ENCODE measurements around the gene CRYBA4. TPM values are rescaled to one million over a fixed set of nuclear protein-coding genes. Genes with fewer than 3 reads are reported as not detected.
"Not testable (repeated sequence)": the region's sequence is repeated elsewhere in the genome, so short reads cannot be mapped to it uniquely, and the experiment has no call there.

CRYBA4 gene
- total RNA-seq, 1 donor from 2014 or later: 1.1 TPM

DNA sequence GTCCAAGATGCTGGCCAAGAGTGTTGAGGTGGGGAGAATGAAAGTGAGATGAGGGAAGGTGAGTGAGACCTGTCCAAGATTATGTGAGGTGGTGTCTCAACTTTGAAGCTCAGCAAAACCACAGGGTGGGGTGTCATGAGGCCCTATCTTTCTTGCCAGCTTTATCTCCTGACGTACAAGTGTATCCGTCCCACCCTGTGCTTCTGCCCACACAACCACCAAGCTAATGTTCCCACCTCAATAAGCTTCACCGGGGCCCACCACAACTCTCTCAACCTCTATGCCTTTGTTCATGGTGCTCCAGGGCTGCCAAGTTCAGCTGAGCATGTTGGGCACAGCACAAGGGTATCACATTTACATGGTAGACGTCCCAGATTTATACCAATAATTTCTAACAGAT lies 24.7 kb upstream of the CRYBA4 start:
- DNase-seq (ENCODE audit: low spot score): no peak

DNA sequence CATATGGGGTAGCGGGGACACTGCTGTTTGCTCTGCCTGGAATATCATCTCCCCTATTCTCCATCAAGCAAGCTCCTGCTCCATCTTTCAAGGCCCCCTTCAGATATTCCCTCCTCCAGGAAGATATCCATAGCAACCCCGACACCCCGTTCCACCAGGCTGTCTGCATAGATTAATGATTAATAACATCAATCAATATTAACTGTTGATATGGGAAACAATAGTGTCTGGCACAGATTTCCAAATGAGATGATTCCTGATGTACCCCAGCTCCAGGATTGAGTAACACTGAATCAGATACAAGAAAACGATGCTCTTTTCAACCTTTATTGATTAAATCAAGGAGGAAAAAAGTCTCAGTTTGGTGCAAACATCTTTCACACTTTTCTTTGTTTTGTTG lies 24.3 kb upstream of the CRYBA4 start:
- DNase-seq (ENCODE audit: low spot score): no peak

DNA sequence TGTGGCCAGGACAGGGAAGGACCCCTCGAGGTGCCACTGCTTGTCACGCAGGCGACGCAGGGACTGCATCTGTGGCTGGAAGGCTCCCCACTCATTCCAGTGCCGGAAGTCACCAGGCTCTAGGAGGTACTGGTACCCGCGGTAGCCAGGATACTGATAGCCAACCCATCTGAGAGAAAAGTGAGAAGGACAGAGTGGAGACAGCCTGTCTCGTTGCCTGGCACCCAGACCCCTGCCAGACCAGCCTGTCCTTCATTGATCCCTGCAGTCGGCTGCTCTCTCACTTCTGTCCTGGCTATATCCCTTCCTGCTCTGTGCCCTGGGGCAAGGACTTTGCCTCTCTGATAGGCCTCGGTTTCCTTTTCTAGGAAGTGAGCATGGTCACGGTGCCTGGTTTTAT lies 22.3 kb upstream of the CRYBA4 start:
- DNase-seq (ENCODE audit: low spot score): no peak

DNA sequence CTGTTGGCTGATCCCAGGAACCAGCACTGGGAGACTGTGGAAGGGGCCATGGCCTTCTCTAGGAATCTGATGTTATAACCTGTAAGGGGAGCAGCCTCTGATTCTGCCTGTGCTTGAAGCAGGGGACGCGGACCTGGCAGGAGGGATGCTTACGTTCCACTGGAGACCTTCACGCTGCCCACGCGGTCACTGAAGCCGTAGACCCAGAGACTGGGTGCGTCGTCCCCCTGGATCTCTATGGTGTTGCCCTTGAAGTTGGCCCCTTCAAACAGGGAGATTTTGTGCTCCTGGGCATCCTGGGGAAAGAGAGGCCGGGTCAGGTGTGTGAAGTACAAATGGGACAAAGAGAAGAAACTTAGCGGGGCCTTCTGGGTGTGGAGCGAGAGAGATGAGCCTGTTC lies 20.0 kb upstream of the CRYBA4 start:
- DNase-seq (ENCODE audit: low spot score): no peak

GRCh38 chr22:26602127-26602526 lies 19.6 kb upstream of the CRYBA4 start:
- DNase-seq (ENCODE audit: low spot score): no peak

DNA sequence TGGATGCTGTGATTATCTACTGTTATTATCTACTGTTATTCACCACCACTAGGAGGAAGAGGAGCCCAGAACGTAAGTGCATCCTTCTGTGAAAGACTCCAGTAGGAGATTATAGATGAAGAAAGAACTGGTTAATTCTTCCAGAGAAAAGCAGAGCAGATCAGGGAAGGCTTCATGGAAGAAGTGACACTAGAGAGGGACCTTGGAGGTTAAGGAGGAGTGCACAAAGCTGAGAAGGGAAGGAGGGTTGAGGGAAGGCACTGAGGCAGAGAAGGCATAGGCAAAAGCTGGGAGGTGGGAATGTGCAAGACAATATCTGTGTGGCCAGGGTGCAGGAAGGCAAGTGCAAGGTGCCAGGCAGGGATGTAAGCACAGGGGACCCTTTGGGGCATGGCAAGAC lies 17.4 kb upstream of the CRYBA4 start:
- no peak for DNase-seq (ENCODE audit: low spot score)

GRCh38 chr22:26606611-26607010 lies 15.2 kb upstream of the CRYBA4 start:
- DNase-seq (ENCODE audit: low spot score): no peak

- DNase-seq (ENCODE audit: low spot score): no peak
Observed at GRCh38 chr22:26608129-26608528, 13.6 kb upstream of the CRYBA4 start.

DNA sequence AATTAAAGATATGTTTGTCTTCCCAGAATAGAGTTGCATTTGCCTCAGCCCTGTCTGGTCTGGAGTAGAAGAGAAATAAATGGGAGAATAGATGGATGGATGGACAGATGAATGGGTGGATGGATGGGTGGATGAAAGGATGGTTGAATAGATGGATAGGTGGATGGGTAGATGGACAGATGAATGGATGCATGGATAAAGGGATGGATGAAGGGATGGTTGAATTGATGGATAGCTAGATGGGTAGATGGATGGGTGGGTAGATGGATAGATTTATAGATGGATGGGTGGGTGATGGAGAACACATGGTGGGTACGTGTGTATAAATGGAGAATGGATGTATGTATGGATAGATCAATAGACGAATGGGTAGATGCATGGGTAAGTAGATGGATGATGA lies 12.5 kb upstream of the CRYBA4 start:
- no peak for DNase-seq (ENCODE audit: low spot score)

GRCh38 chr22:26610072-26610958 lies 11.4 kb upstream of the CRYBA4 start:
- DNase-seq (ENCODE audit: low spot score): no peak

DNA sequence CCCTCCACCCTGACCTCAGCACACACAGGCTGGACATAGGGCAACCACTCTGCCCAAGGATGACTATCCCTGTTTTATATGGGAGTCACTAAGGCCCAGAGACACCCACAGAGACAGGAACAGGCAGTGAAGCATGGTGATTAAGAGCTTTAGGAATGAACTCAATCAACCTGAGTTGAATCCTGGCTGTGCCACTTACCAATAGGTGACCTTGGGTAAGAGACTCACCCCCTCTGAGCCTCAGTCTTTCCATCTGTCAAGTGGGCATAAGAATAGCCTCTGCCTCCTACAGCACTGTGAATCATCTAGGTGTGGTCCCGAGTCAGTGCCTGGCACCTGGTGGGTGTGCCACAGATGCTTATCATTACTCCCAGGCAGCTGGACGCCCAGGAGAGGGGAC lies 10.8 kb upstream of the CRYBA4 start:
- DNase-seq (ENCODE audit: low spot score): no peak

DNA sequence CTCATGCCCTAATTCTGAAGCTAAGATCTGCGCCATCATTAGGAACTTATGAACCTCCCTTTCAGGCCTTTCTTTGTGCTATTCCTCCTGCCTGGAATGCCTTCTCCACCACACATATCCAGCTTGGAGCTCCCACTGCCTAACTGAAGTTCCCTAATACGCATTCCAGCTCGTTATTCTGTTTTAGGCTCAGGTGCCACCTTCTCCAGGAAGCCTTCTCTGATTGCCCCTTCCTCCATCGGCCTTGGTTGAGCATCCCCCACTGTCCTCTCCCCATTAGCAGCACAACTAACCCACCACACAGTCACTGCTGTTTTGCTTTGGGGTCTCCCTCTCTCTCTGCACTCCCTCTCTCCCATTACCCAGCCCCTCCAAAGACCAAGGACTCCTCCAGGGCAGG lies 9.1 kb upstream of the CRYBA4 start:
- DNase-seq (ENCODE audit: low spot score): no peak

GRCh38 chr22:26613753-26614152 lies 8.0 kb upstream of the CRYBA4 start:
- not testable (repeated sequence) for DNase-seq (ENCODE audit: low spot score)

GRCh38 chr22:26614322-26614721 lies 7.4 kb upstream of the CRYBA4 start:
- no peak for DNase-seq (ENCODE audit: low spot score)

- no peak for DNase-seq (ENCODE audit: low spot score)
Observed at GRCh38 chr22:26615149-26615548, 6.6 kb upstream of the CRYBA4 start.

- DNase-seq (ENCODE audit: low spot score): no peak
Observed at GRCh38 chr22:26615830-26616435, 5.8 kb upstream of the CRYBA4 start.

GRCh38 chr22:26616650-26617049 lies 5.1 kb upstream of the CRYBA4 start:
- DNase-seq (ENCODE audit: low spot score): no peak

GRCh38 chr22:26617271-26618199 lies 4.2 kb upstream of the CRYBA4 start, which contains the start of gene CRYBB1:
Gene CRYBB1 (minus strand): TSS chr22:26618027. CDS start chr22:26616319, 1,708 bp downstream.
- DNase-seq (ENCODE audit: low spot score): no peak

DNA sequence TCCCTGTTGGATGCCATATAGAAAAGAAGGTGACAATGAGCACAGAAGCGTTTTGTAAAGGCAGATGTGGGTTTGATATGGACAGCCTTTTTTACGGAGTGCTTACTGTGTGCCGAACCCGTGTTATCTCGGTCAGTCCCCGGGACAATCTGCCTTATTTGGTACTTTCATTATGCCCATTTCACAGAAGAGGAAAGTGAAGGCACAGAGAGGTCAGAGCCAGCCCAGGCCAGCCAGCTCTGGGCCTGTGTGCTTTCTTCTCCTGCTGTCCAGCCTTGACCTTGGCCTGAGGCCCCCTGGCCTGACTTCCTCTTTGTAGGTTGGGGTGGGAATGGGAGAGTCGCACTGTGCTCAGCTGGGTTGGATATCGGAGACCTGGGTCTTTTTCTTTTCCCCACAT lies 3.3 kb upstream of the CRYBA4 start:
- DNase-seq (ENCODE audit: low spot score): no peak

GRCh38 chr22:26619510-26619909 lies 2.3 kb upstream of the CRYBA4 start:
- DNase-seq (ENCODE audit: low spot score): no peak

DNA sequence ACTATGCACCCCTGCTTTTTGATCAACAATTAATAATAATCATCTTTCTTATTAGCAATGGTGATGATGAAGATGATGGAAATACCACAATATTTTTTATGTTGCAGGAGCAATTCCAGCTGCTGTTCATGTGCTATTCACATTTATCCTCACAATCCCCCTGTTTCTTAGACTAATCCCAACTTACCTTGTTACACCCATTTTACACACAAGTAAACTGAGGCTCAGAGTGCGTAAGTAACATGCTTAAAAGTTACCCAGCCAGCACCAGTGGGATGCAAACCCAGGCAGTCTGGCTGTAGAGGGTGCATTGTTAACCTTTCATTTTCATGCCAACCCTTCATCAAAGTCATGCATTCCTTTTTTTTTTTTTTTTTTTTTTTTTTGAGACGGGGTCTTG lies 1.6 kb upstream of the CRYBA4 start:
- DNase-seq (ENCODE audit: low spot score): no peak

- no peak for DNase-seq (ENCODE audit: low spot score)
Observed at GRCh38 chr22:26623984-26624383, 2.2 kb downstream of the CRYBA4 start.
